ENCODE measurements around the gene RORC.
"Not testable (repeated sequence)": the region's sequence is repeated elsewhere in the genome, so short reads cannot be mapped to it uniquely, and the experiment has no call there.

The RORC gene

DNA sequence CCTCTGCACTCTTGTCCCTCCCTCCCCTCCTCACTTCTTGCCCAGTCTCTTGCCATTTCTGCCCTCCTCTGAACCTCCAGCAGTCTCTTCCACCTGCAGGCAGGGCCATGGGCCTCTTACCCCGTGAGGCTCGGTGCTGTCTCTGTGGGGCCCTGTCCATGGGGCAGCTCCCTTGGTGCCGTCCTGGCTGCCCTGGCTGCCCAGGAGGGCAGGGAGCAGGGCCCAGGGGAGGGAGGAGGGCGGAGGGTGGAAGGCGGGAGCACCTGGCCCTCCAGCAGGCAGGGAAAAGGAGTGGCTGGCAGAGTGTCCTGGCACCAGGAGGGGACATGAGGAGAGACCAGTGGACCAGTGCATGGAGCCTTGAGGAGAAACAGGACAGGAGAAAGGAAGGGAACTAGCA is at the start of gene RORC:
TSS of gene RORC (minus strand) at position 198 of the 400 bp plus-strand sequence. CDS start at position 160, 38 bp downstream.
- H3K27me3 Mint-ChIP-seq: no peaks in the 10 kb centered on the region
- H3K4me1 Mint-ChIP-seq (ENCODE audit: low read depth): peaks cover 81% of the 10 kb centered on the region
- peak within 1 kb of the TSS; percentile 61 for H3K27ac Mint-ChIP-seq
- no peak for DNase-seq
- H3K9me3 Mint-ChIP-seq: no peaks in the 10 kb centered on the region
- H3K36me3 Mint-ChIP-seq (ENCODE audit: low read depth): no peaks in the 10 kb centered on the region
- H3K4me3 Mint-ChIP-seq: peak within 1 kb of the TSS; percentile 43

DNA sequence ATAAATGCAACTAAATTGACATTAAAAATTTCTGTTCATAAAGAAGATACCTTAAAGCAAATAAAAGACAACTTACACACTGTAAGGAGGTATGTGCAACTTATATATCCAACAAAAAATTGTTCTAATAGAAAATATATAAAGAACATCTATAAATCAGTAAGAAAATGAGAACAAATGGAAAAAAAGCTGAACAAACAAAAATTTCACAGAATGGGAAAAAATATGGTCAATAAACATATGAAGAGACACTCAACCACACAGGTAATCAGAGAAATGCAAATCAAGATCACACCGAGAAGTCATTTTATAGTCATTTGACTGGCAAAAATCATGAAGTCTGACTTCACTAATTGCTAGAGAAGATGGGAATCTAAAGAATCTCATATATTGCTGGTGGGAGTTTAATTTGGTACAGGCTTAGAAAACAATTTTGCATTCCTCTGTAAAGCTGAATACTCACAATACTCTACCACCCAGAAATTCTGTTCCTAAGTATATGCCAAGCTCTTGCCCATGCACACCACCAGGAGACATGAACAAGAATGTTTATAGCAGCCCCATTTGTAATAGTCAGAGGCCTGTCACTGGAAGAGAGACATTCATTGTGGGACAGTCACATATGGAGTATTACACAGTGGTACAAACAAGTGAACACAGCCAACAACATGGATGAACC is 44.0 kb upstream of the RORC start:
- no peak for DNase-seq
- Mint-ChIP-seq H3K9me3 (no peaks in the 10 kb centered on the region), H3K4me3 (no peak overlapping the region), H3K4me1 (ENCODE audit: low read depth) (peaks cover 15% of the 10 kb centered on the region), H3K27ac (peak overlapping the region; percentile 29), H3K27me3 (no peaks in the 10 kb centered on the region), H3K36me3 (ENCODE audit: low read depth) (peaks cover 65% of the 10 kb centered on the region)

GRCh38 chr1:151872776-151873175 is 41.2 kb upstream of the RORC start:
- not testable (repeated sequence) for DNase-seq, H3K4me3 Mint-ChIP-seq, H3K9me3 Mint-ChIP-seq, H3K27me3 Mint-ChIP-seq
- peak overlapping the region; percentile 42 for H3K27ac Mint-ChIP-seq
- peaks cover 51% of the 10 kb centered on the region for H3K36me3 Mint-ChIP-seq (ENCODE audit: low read depth)
- peaks cover 22% of the 10 kb centered on the region for H3K4me1 Mint-ChIP-seq (ENCODE audit: low read depth)

DNA sequence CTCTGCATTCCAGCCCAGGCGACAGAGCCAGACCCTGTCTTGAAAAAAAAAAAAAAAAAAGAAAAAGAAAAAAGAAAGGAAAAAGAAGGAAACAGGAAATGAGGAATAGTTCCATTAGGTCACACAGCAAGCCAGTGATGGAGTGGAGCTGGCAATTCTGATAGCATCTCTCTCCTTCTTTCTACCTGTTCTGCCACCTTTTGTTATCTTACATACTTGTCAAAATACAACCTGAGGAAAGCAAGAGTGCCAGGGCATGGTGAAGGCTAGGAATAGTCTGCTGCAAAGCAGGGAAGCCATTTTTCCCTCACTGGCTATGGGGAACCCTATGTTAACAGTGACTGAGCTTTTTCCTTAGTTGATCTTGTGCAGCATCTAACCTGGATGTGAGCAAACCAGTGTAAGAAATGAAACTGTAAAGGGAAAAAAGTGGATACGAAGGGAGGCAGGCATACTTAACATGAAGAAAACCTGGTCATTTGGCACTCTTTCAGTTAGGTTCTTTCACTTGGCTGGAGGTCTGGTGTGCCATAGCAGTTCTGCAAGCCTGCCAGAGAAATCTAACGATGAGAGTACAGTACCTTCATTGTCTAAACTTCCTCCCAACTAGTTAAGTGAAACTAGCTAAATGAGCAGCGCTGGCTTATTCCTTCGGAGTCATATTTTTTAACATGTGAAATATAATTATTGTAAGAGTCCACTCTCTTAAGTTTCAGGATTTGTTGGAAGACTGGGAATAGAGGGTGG is 39.9 kb upstream of the RORC start:
- H3K4me3 Mint-ChIP-seq: no peak overlapping the region
- no peak overlapping the region for H3K27ac Mint-ChIP-seq
- no peak for DNase-seq
- no peaks in the 10 kb centered on the region for H3K27me3 Mint-ChIP-seq
- no peaks in the 10 kb centered on the region for H3K9me3 Mint-ChIP-seq
- H3K4me1 Mint-ChIP-seq (ENCODE audit: low read depth): peaks cover 24% of the 10 kb centered on the region
- peaks cover 43% of the 10 kb centered on the region for H3K36me3 Mint-ChIP-seq (ENCODE audit: low read depth)

DNA sequence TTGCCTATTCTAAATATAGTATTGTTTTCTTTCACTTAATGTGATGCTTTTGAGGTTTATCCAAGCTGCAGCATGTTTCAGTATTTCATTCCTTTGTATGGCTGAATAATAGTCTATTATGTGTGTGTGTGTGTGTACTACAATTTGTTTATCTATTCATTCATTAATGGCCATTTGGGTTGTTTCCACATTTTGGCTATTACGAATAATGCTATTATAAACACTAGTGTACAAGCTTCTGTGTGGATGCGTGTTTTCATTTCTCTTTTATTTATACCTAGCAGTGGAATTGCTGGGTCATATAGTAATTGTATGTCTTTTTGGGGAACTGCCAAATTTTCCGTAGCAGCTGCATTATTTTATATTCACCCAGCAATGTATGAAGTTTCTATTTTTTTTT is 36.9 kb upstream of the RORC start:
- Mint-ChIP-seq H3K4me3 (no peak overlapping the region), H3K27ac (no peak overlapping the region), H3K9me3 (no peaks in the 10 kb centered on the region), H3K4me1 (ENCODE audit: low read depth) (peaks cover 11% of the 10 kb centered on the region), H3K36me3 (ENCODE audit: low read depth) (peaks cover 15% of the 10 kb centered on the region), H3K27me3 (no peaks in the 10 kb centered on the region)
- DNase-seq: no peak

- H3K27ac Mint-ChIP-seq: peak overlapping the region; percentile 45
- no peak for DNase-seq
- H3K4me1 Mint-ChIP-seq (ENCODE audit: low read depth): peaks cover 11% of the 10 kb centered on the region
- H3K4me3 Mint-ChIP-seq: no peak overlapping the region
- no peaks in the 10 kb centered on the region for H3K9me3 Mint-ChIP-seq
- H3K27me3 Mint-ChIP-seq: no peaks in the 10 kb centered on the region
- peaks cover 9% of the 10 kb centered on the region for H3K36me3 Mint-ChIP-seq (ENCODE audit: low read depth)
Measured at GRCh38 chr1:151867765-151868411, 36.3 kb upstream of the RORC start.

DNA sequence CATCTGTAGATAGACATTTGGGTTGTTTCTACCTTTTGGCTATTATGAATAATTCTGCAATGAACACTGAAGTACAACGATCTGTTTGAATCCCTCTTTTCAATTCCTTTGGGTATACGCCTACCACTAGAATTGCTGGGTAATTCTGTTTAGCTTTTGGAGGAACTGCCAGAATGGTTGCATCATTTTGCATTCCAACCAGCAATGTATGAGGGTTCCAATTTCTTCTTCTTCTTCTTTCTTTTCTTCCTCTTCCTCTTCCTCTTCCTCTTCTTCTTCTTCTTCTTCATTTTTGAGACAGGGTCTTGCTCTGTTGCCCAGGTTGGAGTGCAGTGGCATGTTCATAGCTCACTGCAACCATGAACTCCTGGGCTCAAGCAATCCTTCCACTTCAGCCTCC is 35.7 kb upstream of the RORC start:
- Mint-ChIP-seq H3K4me1 (ENCODE audit: low read depth) (peaks cover 11% of the 10 kb centered on the region), H3K27ac (no peak overlapping the region), H3K27me3 (no peaks in the 10 kb centered on the region), H3K4me3 (no peak overlapping the region), H3K9me3 (no peaks in the 10 kb centered on the region), H3K36me3 (ENCODE audit: low read depth) (peaks cover 4% of the 10 kb centered on the region)
- no peak for DNase-seq

DNA sequence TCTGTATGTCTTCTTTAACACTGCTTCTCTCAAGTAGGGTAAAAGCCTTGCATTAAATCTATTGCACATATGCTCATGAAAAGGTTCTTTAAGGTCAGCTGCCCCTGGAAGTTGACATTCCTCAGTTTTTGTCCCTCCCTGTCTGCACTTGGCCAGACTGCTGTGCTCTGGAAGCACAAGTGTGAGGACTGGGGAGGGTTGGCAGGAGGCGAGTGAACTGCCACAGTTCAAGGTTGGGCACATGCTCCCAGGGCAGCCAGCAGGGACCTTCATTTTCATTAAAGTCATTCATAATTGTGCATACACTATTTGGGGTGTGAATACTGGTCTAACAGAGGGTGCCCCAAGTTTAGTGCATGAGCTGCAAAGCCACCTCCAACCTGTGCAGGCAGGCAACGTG is 32.8 kb upstream of the RORC start:
- H3K9me3 Mint-ChIP-seq: no peaks in the 10 kb centered on the region
- H3K36me3 Mint-ChIP-seq (ENCODE audit: low read depth): no peaks in the 10 kb centered on the region
- DNase-seq: no peak
- no peaks in the 10 kb centered on the region for H3K27me3 Mint-ChIP-seq
- H3K27ac Mint-ChIP-seq: no peak overlapping the region
- no peak overlapping the region for H3K4me3 Mint-ChIP-seq
- H3K4me1 Mint-ChIP-seq (ENCODE audit: low read depth): peaks cover 11% of the 10 kb centered on the region

DNA sequence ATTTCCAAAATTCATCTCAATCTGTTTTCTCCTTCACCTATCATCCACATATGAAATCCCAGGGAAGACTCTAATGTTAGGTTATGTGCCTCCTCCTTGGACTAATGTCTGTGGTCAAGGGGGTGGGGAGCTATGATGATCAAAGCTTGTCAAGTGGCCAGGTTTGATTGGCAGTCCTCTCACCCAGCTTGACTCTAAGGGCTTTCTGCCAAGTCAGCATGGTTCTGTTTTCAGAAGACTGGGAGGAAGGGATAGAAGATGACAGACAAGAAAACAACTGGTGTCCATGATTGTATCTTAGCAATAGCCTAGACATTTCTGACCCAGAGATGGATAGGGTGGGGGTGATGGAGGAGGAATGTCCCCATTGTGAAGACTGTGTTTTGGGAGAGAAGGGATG is 31.0 kb upstream of the RORC start:
- Mint-ChIP-seq H3K36me3 (ENCODE audit: low read depth) (no peaks in the 10 kb centered on the region), H3K9me3 (no peaks in the 10 kb centered on the region), H3K4me3 (no peak overlapping the region), H3K4me1 (ENCODE audit: low read depth) (peaks cover 2% of the 10 kb centered on the region), H3K27me3 (no peaks in the 10 kb centered on the region), H3K27ac (no peak overlapping the region)
- DNase-seq: no peak

- H3K4me1 Mint-ChIP-seq (ENCODE audit: low read depth): no peaks in the 10 kb centered on the region
- no peaks in the 10 kb centered on the region for H3K36me3 Mint-ChIP-seq (ENCODE audit: low read depth)
- no peaks in the 10 kb centered on the region for H3K9me3 Mint-ChIP-seq
- H3K27me3 Mint-ChIP-seq: no peaks in the 10 kb centered on the region
- no peak overlapping the region for H3K27ac Mint-ChIP-seq
- DNase-seq: no peak
- H3K4me3 Mint-ChIP-seq: no peak overlapping the region
Measured at GRCh38 chr1:151860504-151861187, 29.0 kb upstream of the RORC start.

DNA sequence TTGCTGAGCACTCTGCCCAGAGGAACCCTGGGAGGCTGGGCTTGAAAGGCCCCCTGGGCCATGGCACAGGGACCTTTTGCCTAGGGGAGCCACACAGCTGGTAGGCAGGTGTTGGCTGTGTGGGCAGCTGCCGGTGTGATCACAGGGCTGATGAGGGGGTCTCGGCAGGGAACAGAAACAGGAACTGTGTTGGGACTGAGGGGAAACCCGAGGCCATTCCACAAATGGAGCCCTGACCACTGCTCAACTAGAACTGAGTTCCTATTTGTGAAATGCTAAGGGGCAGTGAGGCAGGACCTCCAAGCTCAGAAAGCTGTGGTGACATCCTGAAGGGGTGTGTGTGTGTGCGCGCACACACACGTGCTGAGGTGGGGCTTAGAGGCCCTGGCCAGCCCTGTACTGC is 28.3 kb upstream of the RORC start:
- H3K4me1 Mint-ChIP-seq (ENCODE audit: low read depth): no peaks in the 10 kb centered on the region
- no peak overlapping the region for H3K4me3 Mint-ChIP-seq
- no peaks in the 10 kb centered on the region for H3K27me3 Mint-ChIP-seq
- H3K9me3 Mint-ChIP-seq: no peaks in the 10 kb centered on the region
- H3K36me3 Mint-ChIP-seq (ENCODE audit: low read depth): peaks cover 2% of the 10 kb centered on the region
- DNase-seq: no peak
- H3K27ac Mint-ChIP-seq: no peak overlapping the region

DNA sequence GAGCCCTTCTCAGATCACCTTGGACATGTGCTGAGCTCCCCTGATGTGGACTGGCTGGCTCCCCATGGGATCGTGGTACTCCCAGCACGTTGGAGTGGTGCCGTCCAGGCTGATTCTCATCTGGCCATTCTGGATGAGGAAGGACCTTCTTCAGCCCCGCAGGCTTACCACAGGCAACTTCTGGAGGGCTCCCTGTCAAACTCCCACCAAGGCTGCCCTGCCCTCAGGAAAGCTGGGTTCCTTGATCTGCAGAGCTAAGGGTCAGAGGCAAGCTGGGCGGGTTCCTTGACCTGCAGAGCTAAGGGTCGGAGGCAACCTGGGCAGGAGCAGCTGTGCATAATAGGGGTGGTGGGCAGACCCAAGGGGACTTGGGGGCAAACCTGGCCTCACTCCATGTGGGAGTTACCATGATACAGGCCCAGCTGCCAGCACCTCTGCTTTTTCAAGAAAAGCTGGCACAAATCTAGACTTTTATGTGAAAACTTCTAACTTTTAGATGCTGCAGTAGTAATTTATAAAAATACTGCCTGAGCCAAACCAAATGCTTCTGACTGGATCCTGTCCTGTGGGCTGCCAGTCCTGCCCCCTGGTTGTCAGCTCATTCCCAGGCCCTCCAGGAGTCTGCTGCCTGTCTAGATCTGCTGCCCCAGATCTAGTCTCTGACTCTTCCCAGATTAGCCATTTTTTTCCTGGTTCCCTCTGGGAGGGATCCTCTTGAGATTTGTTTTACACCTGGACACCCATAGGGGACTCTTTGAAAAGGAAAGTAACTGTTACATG is 27.5 kb upstream of the RORC start:
- H3K9me3 Mint-ChIP-seq: no peaks in the 10 kb centered on the region
- DNase-seq: no peak
- no peaks in the 10 kb centered on the region for H3K27me3 Mint-ChIP-seq
- peaks cover 3% of the 10 kb centered on the region for H3K36me3 Mint-ChIP-seq (ENCODE audit: low read depth)
- H3K27ac Mint-ChIP-seq: no peak overlapping the region
- H3K4me3 Mint-ChIP-seq: no peak overlapping the region
- no peaks in the 10 kb centered on the region for H3K4me1 Mint-ChIP-seq (ENCODE audit: low read depth)

- Mint-ChIP-seq H3K27ac (no peak overlapping the region), H3K27me3 (no peaks in the 10 kb centered on the region), H3K4me1 (ENCODE audit: low read depth) (no peaks in the 10 kb centered on the region), H3K36me3 (ENCODE audit: low read depth) (peaks cover 3% of the 10 kb centered on the region), H3K9me3 (no peaks in the 10 kb centered on the region), H3K4me3 (no peak overlapping the region)
- DNase-seq: no peak
Measured at GRCh38 chr1:151858030-151858746, 26.6 kb upstream of the RORC start.

All from activated T-cell treated with anti-CD3 and anti-CD28 coated beads, Interleukin-2, amount 50 U/mL, for 24 hours (primary cell).